ENCODE results near the gene ACADL.

DNA sequence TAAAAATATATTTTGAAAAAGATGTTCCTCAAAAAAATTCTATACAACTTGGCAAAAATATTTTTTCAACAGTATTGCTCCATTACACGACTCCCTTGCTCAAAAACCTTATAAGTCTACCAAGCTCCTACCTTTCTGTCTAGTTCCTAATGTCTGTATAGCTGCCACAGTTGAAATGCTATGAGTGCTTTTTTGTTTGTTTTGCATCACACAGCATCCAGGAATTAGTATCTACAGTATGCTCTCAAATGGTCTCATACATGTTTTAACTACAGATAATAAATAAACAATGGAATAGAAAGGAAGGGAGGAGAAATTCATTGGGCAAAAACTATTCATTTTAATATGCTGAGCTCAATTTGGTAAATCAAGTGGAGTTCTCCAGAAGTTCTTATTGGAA, 17.3 kb downstream of the ACADL start:
- TF ChIP-seq CTCF (IDR thresholded peaks at IDR 0.05) (no peak), POLR2A (IDR thresholded peaks at IDR 0.05) (no peak)
